Activated B cell treated with CpG ODN at 0.5 μM for 24 hours (primary cell): ENCODE results near the gene ARL15. TPM values are rescaled to one million over a fixed set of nuclear protein-coding genes. Genes with fewer than 3 reads are reported as not detected.

Source experiments
- ATAC-seq: fragments of 200-7000 bp; cut with Tn5 transposase; one replicate; pipeline ENCODE4 v1.10.0; 2021; ENCODE audit warnings: low read depth, mild to moderate bottlenecking, moderate library complexity
- CTCF ChIA-PET: fragments of 350-600 bp; sonication (Branson Sonifier 250); formaldehyde crosslinking; loops from one replicate; lab custom pipeline; 2021; ENCODE audit warnings: antibody characterized with exemption; lab: Charles Lee
- POLR2A ChIA-PET: fragments of 350-600 bp; sonication (Branson Sonifier 250); formaldehyde crosslinking; loops from one replicate; lab custom pipeline; 2021; ENCODE audit warnings: antibody characterized with exemption; lab: Charles Lee
- DNase-seq: peaks from one replicate; pipeline ENCODE4 v3.0.0; 2022
- H3K27ac Mint-ChIP-seq: one replicate; pipeline ENCODE4 v1.8.0; 2020; ENCODE audit warnings: mixed read lengths
- H3K27me3 Mint-ChIP-seq: one replicate; pipeline ENCODE4 v1.8.0; 2021; ENCODE audit warnings: mixed read lengths
- H3K36me3 Mint-ChIP-seq: one replicate; pipeline ENCODE4 v1.8.0; 2021; ENCODE audit warnings: low read depth, mixed read lengths
- H3K4me1 Mint-ChIP-seq: one replicate; pipeline ENCODE4 v1.8.0; 2021; ENCODE audit warnings: mixed read lengths
- H3K4me3 Mint-ChIP-seq: one replicate; pipeline ENCODE4 v1.8.0; 2020; ENCODE audit warnings: mild to moderate bottlenecking, mixed read lengths
- H3K9me3 Mint-ChIP-seq: one replicate; pipeline ENCODE4 v1.8.0; 2020; ENCODE audit warnings: mixed read lengths
- CTCF ChIP-seq: fragments of 200-600 bp; IDR thresholded peaks from one replicate; pipeline ENCODE4 v1.8.0; 2022; ENCODE audit warnings: antibody characterized with exemption, mild to moderate bottlenecking
- intact Hi-C: fragments of 100-400 bp; cut with micrococcal nuclease; formaldehyde crosslinking; loops from one replicate; pipeline ENCODE4 v1.15.1; 2024
- total RNA-seq: library from RNA; stranded (reverse); gene quantifications from 2 replicates; pipeline ENCODE4 v1.2.3, GENCODE V29; 2022

Gene ARL15
- total RNA-seq, 1 donor from 2014 or later, result 17.5 TPM

- peaks cover 2% of the 10 kb centered on the region for H3K36me3 Mint-ChIP-seq
- DNase-seq (no peak), ATAC-seq (no peak)
- H3K27me3 Mint-ChIP-seq, result no peaks in the 10 kb centered on the region
- H3K4me3 Mint-ChIP-seq, result no peak overlapping the region
- peaks cover 2% of the 10 kb centered on the region for H3K9me3 Mint-ChIP-seq
- no peak overlapping the region for H3K27ac Mint-ChIP-seq
- H3K4me1 Mint-ChIP-seq, result peaks cover 8% of the 10 kb centered on the region
- no peak for TF ChIP-seq CTCF
- POLR2A ChIA-PET, result no interaction called here
- intact Hi-C loops, result no loop called here
- CTCF ChIA-PET, result no interaction called here
Measured at GRCh38 chr5:54207566-54207965, 102.8 kb downstream of the ARL15 start.

GRCh38 chr5:54206580-54207229, 103.7 kb downstream of the ARL15 start:
- no peak overlapping the region for H3K4me3 Mint-ChIP-seq
- H3K27me3 Mint-ChIP-seq, result no peaks in the 10 kb centered on the region
- CTCF ChIA-PET, result no interaction called here
- H3K9me3 Mint-ChIP-seq, result peaks cover 6% of the 10 kb centered on the region
- POLR2A ChIA-PET, result no interaction called here
- ATAC-seq (no peak), DNase-seq (no peak)
- TF ChIP-seq CTCF, result no peak
- no peak overlapping the region for H3K27ac Mint-ChIP-seq
- peaks cover 8% of the 10 kb centered on the region for H3K4me1 Mint-ChIP-seq
- intact Hi-C loops, result no loop called here
- peaks cover 2% of the 10 kb centered on the region for H3K36me3 Mint-ChIP-seq

DNA sequence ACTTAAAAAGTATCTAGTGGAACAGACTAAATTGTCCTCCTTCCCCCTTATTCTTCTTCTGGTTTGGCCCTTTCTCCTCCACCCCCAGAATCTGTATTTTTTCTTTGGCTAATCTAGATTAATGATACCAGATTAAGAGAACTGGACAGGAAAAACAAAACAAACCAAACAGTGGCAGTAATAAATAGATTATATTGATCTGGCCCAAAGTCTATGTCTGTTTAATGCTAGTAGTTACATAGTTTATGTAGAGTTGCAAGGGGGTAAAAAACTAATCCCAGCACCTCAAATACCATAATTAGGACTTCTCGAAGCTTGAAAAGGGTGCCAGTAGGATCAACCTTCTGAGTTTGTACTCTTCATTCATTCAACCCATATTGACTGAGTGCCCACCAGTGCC, 104.5 kb downstream of the ARL15 start:
- H3K27me3 Mint-ChIP-seq, result no peaks in the 10 kb centered on the region
- peaks cover 10% of the 10 kb centered on the region for H3K9me3 Mint-ChIP-seq
- CTCF ChIA-PET, result no interaction called here
- no peak for TF ChIP-seq CTCF
- H3K4me1 Mint-ChIP-seq, result peaks cover 5% of the 10 kb centered on the region
- intact Hi-C loops, result no loop called here
- POLR2A ChIA-PET, result no interaction called here
- peaks cover 4% of the 10 kb centered on the region for H3K36me3 Mint-ChIP-seq
- no peak overlapping the region for H3K4me3 Mint-ChIP-seq
- no peak for DNase-seq
- ATAC-seq, result no peak
- H3K27ac Mint-ChIP-seq, result no peak overlapping the region

DNA sequence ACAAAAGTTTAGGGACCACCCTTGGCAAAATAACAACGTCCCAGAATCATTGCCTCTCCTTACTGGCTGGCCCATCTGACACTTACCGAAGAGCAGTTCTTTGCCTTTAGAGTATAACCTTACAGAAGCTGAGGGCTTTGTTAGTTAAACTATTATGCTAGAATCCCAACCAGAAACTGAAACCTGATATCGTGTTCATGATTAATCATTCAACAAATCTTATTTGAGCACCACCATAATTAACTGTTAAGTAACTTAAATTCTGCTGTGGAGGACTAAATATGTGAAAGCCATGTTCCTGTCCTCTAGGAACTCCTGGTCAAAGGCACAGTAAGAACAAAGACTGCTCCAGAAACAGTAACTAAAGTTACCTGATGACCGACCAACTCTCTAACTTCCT, 104.9 kb downstream of the ARL15 start:
- no peak for DNase-seq
- Mint-ChIP-seq H3K9me3 (peaks cover 10% of the 10 kb centered on the region), H3K4me3 (no peak overlapping the region), H3K27me3 (no peaks in the 10 kb centered on the region), H3K36me3 (peaks cover 5% of the 10 kb centered on the region), H3K4me1 (peaks cover 4% of the 10 kb centered on the region), H3K27ac (no peak overlapping the region)
- intact Hi-C loops, result no loop called here
- ATAC-seq, result no peak
- TF ChIP-seq CTCF, result no peak
- ChIA-PET POLR2A (no interaction called here), CTCF (no interaction called here)

DNA sequence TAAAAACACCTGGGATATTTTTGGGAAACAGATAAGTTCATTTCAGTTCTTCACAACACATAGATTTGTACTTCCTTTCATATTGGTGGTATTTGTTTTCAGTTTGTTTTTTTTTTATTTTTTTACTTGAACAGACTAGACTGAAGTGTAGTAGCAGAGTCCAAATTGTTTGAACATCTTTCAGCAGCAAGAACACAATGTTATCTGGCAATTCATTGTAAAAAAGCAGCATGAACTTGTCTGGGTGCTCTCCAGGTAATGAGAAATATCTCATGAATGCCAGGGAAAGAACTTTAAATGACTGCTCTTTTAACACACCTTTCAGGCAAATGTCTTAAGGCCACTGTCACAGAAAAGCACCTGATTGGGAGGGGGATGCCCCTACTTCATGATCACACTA, 113.4 kb downstream of the ARL15 start:
- H3K36me3 Mint-ChIP-seq, result peaks cover 3% of the 10 kb centered on the region
- H3K27me3 Mint-ChIP-seq, result no peaks in the 10 kb centered on the region
- H3K27ac Mint-ChIP-seq, result no peak overlapping the region
- DNase-seq (no peak), ATAC-seq (no peak)
- POLR2A ChIA-PET, result no interaction called here
- intact Hi-C loops, result no loop called here
- H3K4me1 Mint-ChIP-seq, result peaks cover 33% of the 10 kb centered on the region
- H3K9me3 Mint-ChIP-seq, result peaks cover 5% of the 10 kb centered on the region
- no peak overlapping the region for H3K4me3 Mint-ChIP-seq
- CTCF ChIA-PET, result no interaction called here
- no peak for TF ChIP-seq CTCF
